Measurements from ENCODE around the gene NOS1AP.

DNA sequence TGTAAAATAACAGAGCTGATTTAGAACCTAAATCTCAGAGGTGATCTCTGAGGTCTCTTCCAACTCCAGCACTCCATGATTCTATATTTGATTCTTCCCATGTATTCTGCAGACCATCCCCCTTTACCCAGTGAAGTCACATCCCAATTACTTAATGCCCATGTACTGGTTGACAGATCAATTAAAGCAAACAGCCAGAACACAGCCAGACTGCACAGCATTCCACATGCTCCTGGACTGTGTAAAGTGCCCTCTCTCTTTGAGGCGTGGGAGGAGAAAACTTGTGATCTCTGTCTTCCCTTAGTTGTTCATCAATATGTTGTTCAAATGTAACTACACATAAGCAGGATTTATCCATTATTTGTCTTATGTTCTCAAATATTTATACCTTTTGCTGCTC lies 18.1 kb downstream of the NOS1AP start:
- TF ChIP-seq, protein P1, sequence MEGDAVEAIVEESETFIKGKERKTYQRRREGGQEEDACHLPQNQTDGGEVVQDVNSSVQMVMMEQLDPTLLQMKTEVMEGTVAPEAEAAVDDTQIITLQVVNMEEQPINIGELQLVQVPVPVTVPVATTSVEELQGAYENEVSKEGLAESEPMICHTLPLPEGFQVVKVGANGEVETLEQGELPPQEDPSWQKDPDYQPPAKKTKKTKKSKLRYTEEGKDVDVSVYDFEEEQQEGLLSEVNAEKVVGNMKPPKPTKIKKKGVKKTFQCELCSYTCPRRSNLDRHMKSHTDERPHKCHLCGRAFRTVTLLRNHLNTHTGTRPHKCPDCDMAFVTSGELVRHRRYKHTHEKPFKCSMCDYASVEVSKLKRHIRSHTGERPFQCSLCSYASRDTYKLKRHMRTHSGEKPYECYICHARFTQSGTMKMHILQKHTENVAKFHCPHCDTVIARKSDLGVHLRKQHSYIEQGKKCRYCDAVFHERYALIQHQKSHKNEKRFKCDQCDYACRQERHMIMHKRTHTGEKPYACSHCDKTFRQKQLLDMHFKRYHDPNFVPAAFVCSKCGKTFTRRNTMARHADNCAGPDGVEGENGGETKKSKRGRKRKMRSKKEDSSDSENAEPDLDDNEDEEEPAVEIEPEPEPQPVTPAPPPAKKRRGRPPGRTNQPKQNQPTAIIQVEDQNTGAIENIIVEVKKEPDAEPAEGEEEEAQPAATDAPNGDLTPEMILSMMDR (IDR thresholded peaks at IDR 0.05) = no peak
- TF ChIP-seq POLR2A (IDR thresholded peaks at IDR 0.05) = no peak

Measured in lower leg skin (tissue), 3 donors.